Colonic mucosa (tissue), 4 donors: ENCODE measurements around the gene TIMM17B. TPM values are rescaled to one million over a fixed set of nuclear protein-coding genes. Genes with fewer than 3 reads are reported as not detected.

Experiments used
- DNase-seq: peaks from one replicate; pipeline ENCODE4 v3.0.0-alpha.2; 2020
- H3K27ac ChIP-seq: fragments of 200-600 bp; one replicate; pipeline ENCODE4 v1.8.0; 2021
- H3K27me3 ChIP-seq: fragments of 200-600 bp; one replicate; pipeline ENCODE4 v1.8.0; 2021
- H3K36me3 ChIP-seq: fragments of 200-600 bp; one replicate; pipeline ENCODE4 v1.8.0; 2021
- H3K4me1 ChIP-seq: fragments of 200-600 bp; one replicate; pipeline ENCODE4 v1.8.0; 2021; ENCODE audit warnings: mild to moderate bottlenecking
- H3K4me3 ChIP-seq: fragments of 200-600 bp; one replicate; pipeline ENCODE4 v1.8.0; 2021
- H3K9ac ChIP-seq, 2 donors: one replicate each; pipeline ENCODE4 v1.7.0; 2013; ENCODE audit warnings: control low read depth in 2 of 2, low read depth in 2 of 2, low read length in 2 of 2
- H3K9me3 ChIP-seq: fragments of 200-600 bp; one replicate; pipeline ENCODE4 v1.8.0; 2021
- CTCF ChIP-seq: fragments of 200-600 bp; IDR thresholded peaks from one replicate; pipeline ENCODE4 v1.8.0; 2022; ENCODE audit warnings: antibody characterized with exemption, mild to moderate bottlenecking
- intact Hi-C: fragments of 100-400 bp; cut with DNase I; formaldehyde crosslinking; loops from one replicate; pipeline ENCODE4 v1.14.1; 2022
- total RNA-seq, 2 donors: library from RNA; stranded (reverse); fragmentation: NEBNext Ultra II Directional in 1 of 2; extraction: Animal tissue kit (Norgen Biotek cat#: 25700) in 1 of 2; gene quantifications; one replicate each; pipeline ENCODE4 v1.2.1, GENCODE V29; 2021
- donor health status: healthy.
- donor health status: DM: no; HTN: no; CAD: no.
- donor health status: DM: no; HTN: no; CAD: no.

Gene TIMM17B
- total RNA-seq, 2 donors from 2014 or later = 48.8 to 91.0 TPM

- TF ChIP-seq CTCF = no peak
- H3K4me3 ChIP-seq = no peak overlapping the region
- no peaks in the 10 kb centered on the region for H3K36me3 ChIP-seq
- DNase-seq = no peak
- H3K9ac ChIP-seq = no peak overlapping the region
- no peaks in the 10 kb centered on the region for H3K9me3 ChIP-seq
- no peaks in the 10 kb centered on the region for H3K4me1 ChIP-seq
- H3K27me3 ChIP-seq = no peaks in the 10 kb centered on the region
- intact Hi-C loops = no loop called here
- no peak overlapping the region for H3K27ac ChIP-seq
These were observed 7.1 kb upstream of the TIMM17B start for GRCh38 chrX:48904626-48905025.

- no peaks in the 10 kb centered on the region for H3K4me1 ChIP-seq
- TF ChIP-seq CTCF = no peak
- no peak overlapping the region for H3K27ac ChIP-seq
- intact Hi-C loops = no loop called here
- H3K9ac ChIP-seq = no peak overlapping the region
- H3K9me3 ChIP-seq = no peaks in the 10 kb centered on the region
- H3K36me3 ChIP-seq = no peaks in the 10 kb centered on the region
- no peaks in the 10 kb centered on the region for H3K27me3 ChIP-seq
- no peak for DNase-seq
- no peak overlapping the region for H3K4me3 ChIP-seq
These were observed 6.6 kb upstream of the TIMM17B start for GRCh38 chrX:48904180-48904579.

DNA sequence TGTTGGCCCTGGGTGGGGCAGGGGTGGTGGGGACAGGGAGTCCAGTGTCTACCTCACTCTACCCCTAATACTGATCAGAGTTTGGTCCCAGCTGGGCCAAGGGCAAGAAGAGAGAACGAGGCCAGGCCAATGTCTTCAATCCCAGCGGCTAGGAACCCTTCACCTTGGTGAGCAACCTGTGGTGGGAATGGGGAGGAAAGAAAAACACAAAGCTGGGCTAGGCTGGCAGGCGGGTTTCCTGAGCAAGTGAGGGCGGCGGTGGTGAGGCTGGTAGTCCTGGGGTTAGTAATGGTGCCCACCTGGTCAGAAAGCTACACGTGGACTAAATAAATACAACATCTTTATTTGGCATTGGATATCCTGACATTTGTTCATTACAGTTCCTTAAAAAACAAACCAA is 5.7 kb upstream of the TIMM17B start:
- intact Hi-C loops = no loop called here
- H3K36me3 ChIP-seq = no peaks in the 10 kb centered on the region
- DNase-seq = no peak
- no peak for TF ChIP-seq CTCF
- no peak overlapping the region for H3K27ac ChIP-seq
- no peak overlapping the region for H3K9ac ChIP-seq
- no peaks in the 10 kb centered on the region for H3K9me3 ChIP-seq
- H3K4me1 ChIP-seq = no peaks in the 10 kb centered on the region
- no peak overlapping the region for H3K4me3 ChIP-seq
- H3K27me3 ChIP-seq = no peaks in the 10 kb centered on the region

GRCh38 chrX:48902776-48903175 is 5.2 kb upstream of the TIMM17B start:
- Histone ChIP-seq H3K27me3 (no peaks in the 10 kb centered on the region), H3K36me3 (no peaks in the 10 kb centered on the region), H3K27ac (no peak overlapping the region), H3K9me3 (no peaks in the 10 kb centered on the region), H3K4me3 (no peak overlapping the region), H3K4me1 (no peaks in the 10 kb centered on the region), H3K9ac (no peak overlapping the region)
- no peak for DNase-seq
- intact Hi-C loops = no loop called here
- no peak for TF ChIP-seq CTCF

GRCh38 chrX:48902135-48902534 is 4.6 kb upstream of the TIMM17B start:
- no peaks in the 10 kb centered on the region for H3K4me1 ChIP-seq
- no peak overlapping the region for H3K27ac ChIP-seq
- DNase-seq = no peak
- H3K36me3 ChIP-seq = no peaks in the 10 kb centered on the region
- TF ChIP-seq CTCF = no peak
- intact Hi-C loops = no loop called here
- H3K9me3 ChIP-seq = no peaks in the 10 kb centered on the region
- no peaks in the 10 kb centered on the region for H3K27me3 ChIP-seq
- no peak overlapping the region for H3K4me3 ChIP-seq
- no peak overlapping the region for H3K9ac ChIP-seq

DNA sequence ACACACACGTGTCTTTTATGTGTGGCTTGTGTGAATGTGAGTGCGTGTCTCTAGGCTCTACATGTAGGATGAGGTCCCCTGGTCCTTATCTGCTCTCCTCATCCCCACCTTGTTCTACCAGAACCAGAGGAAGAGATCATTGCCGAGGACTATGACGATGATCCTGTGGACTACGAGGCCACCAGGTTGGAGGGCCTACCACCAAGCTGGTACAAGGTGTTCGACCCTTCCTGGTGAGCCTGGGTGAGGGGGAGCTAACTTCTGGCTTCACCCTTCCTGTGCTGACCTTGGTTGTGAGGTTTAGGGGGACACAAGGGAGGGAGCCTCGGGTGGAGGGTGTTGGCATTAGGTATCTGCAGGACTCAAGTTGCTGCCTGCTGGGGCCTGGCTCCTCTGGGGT is 3.5 kb upstream of the TIMM17B start:
- Histone ChIP-seq H3K36me3 (no peaks in the 10 kb centered on the region), H3K27ac (no peak overlapping the region), H3K27me3 (no peaks in the 10 kb centered on the region), H3K9me3 (no peaks in the 10 kb centered on the region), H3K4me3 (no peak overlapping the region), H3K4me1 (no peaks in the 10 kb centered on the region), H3K9ac (no peak overlapping the region)
- intact Hi-C loops = no loop called here
- no peak for TF ChIP-seq CTCF
- no peak for DNase-seq
